BE2C (cell line): ENCODE measurements around the gene LPIN1.
A peak's percentile ranks its signal among the peaks of the same experiment; 100 is the strongest.

Source experiments
- DNase-seq: peaks from one replicate; pipeline ENCODE4 v3.0.0-alpha.2; 2020
- H3K27me3 ChIP-seq: fragments of 250-450 bp; sonication (Bioruptor Pico); 2 replicates; pipeline ENCODE4 v1.5.1; 2020; ENCODE audit warnings: mild to moderate bottlenecking
- H3K36me3 ChIP-seq: fragments of 250-450 bp; sonication (Bioruptor Pico); 2 replicates; pipeline ENCODE4 v1.5.1; 2020; ENCODE audit warnings: mild to moderate bottlenecking
- H3K4me1 ChIP-seq: fragments of 250-450 bp; sonication (Bioruptor Pico); 2 replicates; pipeline ENCODE4 v1.5.1; 2020
- H3K4me3 ChIP-seq: 2 replicates; pipeline ENCODE4 v1.5.1; 2011; ENCODE audit warnings: low read depth, low read length
- H3K9me3 ChIP-seq: fragments of 250-450 bp; sonication (Bioruptor Pico); 2 replicates; pipeline ENCODE4 v1.5.1; 2020
- CTCF ChIP-seq: IDR thresholded peaks from 2 replicates; pipeline ENCODE4 v1.5.1; 2012; ENCODE audit warnings: mild to moderate bottlenecking, low read depth, low read length

Gene LPIN1

GRCh38 chr2:11745613-11746375 lies 638 bp upstream of the LPIN1 start:
- Histone ChIP-seq H3K4me1 (peaks cover 34% of the 10 kb centered on the region), H3K4me3 (no peak overlapping the region), H3K27me3 (no peaks in the 10 kb centered on the region), H3K9me3 (no peaks in the 10 kb centered on the region), H3K36me3 (no peaks in the 10 kb centered on the region; the same call in 1 of the 2 replicates)
- DNase-seq, result no peak
- no peak for TF ChIP-seq CTCF

GRCh38 chr2:11746807-11747459 lies 501 bp downstream of the LPIN1 start:
- Histone ChIP-seq H3K4me1 (peaks cover 34% of the 10 kb centered on the region), H3K36me3 (no peaks in the 10 kb centered on the region; the same call in 1 of the 2 replicates), H3K4me3 (peak overlapping the region; percentile 95), H3K27me3 (no peaks in the 10 kb centered on the region), H3K9me3 (no peaks in the 10 kb centered on the region)
- no peak for DNase-seq
- TF ChIP-seq CTCF, result no peak

- DNase-seq, result no peak
- Histone ChIP-seq H3K4me1 (peaks cover 42% of the 10 kb centered on the region), H3K9me3 (no peaks in the 10 kb centered on the region), H3K4me3 (peak overlapping the region; percentile 95), H3K36me3 (no peaks in the 10 kb centered on the region; the same call in 1 of the 2 replicates), H3K27me3 (no peaks in the 10 kb centered on the region)
- TF ChIP-seq CTCF, result no peak
These were observed 1.8 kb downstream of the LPIN1 start for GRCh38 chr2:11748018-11748860.

- Histone ChIP-seq H3K36me3 (no peaks in the 10 kb centered on the region; the same call in 1 of the 2 replicates), H3K4me1 (peaks cover 43% of the 10 kb centered on the region), H3K9me3 (no peaks in the 10 kb centered on the region), H3K27me3 (no peaks in the 10 kb centered on the region), H3K4me3 (peak overlapping the region; percentile 95)
- no peak for TF ChIP-seq CTCF
- DNase-seq, result no peak
These were observed 2.6 kb downstream of the LPIN1 start for GRCh38 chr2:11748861-11749645.

GRCh38 chr2:11749646-11750349 lies 3.4 kb downstream of the LPIN1 start:
- DNase-seq, result peak; percentile 47
- no peak for TF ChIP-seq CTCF
- Histone ChIP-seq H3K36me3 (no peaks in the 10 kb centered on the region; the same call in 1 of the 2 replicates), H3K4me3 (0 out of 2 replicates have a peak overlapping the region, but pooled peaks have one; percentile 5), H3K9me3 (no peaks in the 10 kb centered on the region), H3K27me3 (no peaks in the 10 kb centered on the region), H3K4me1 (peaks cover 44% of the 10 kb centered on the region)
